BJ (cell line): ENCODE results near the gene PIGQ. TPM values are rescaled to one million over a fixed set of nuclear protein-coding genes. Genes with fewer than 3 reads are reported as not detected.

Experiments used
- CTCF ChIA-PET: fragments of 350-600 bp; formaldehyde crosslinking; extraction: SDS; loops from one replicate; lab custom pipeline; 2021; ENCODE audit warnings: antibody characterized with exemption, inconsistent platforms; lab: Yijun Ruan, JAX
- POLR2A ChIA-PET: fragments of 300-600 bp; sonication (Branson Sonifier 250); formaldehyde crosslinking; extraction: SDS; loops from one replicate; lab custom pipeline; 2021; ENCODE audit warnings: antibody characterized with exemption; lab: Charles Lee
- DNase-seq: peaks from one replicate; pipeline ENCODE4 v3.0.0-alpha.2; 2011; ENCODE audit warnings: low read depth
- H3K27me3 ChIP-seq: 2 replicates; pipeline ENCODE4 v1.6.0; 2011; ENCODE audit warnings: low read length; ENCODE audit not compliant: control insufficient read depth, insufficient read depth
- H3K36me3 ChIP-seq: 2 replicates; pipeline ENCODE4 v1.5.1; 2011; ENCODE audit warnings: low read length; ENCODE audit not compliant: control insufficient read depth, insufficient read depth
- H3K4me3 ChIP-seq: 2 replicates; pipeline ENCODE4 v1.5.1; 2011; ENCODE audit warnings: low read depth, mild to moderate bottlenecking, control low read depth, low read length
- polyA plus RNA-seq: library from polyadenylated mRNA; depleted of rRNA; stranded (reverse); fragments of >200 nt; gene quantifications from 2 replicates; pipeline ENCODE4 v1.2.3, GENCODE V29; 2011
- TF ChIP-seq, protein P1 (sequence below): IDR thresholded peaks from 2 replicates; pipeline ENCODE4 v1.5.1; 2011; ENCODE audit warnings: low read depth, mild to moderate bottlenecking, control low read depth, inconsistent platforms, low read length, moderate library complexity; ENCODE audit not compliant: insufficient read depth

PIGQ gene
- polyA plus RNA-seq, 1 experiment: 26.6 TPM

GRCh38 chr16:530111-530817, 39.5 kb upstream of the PIGQ start:
- ChIA-PET CTCF (no interaction called here), POLR2A (no interaction called here)
- Histone ChIP-seq H3K36me3 (peaks cover 9% of the 10 kb centered on the region), H3K4me3 (no peak overlapping the region), H3K27me3 (no peaks in the 10 kb centered on the region)
- TF ChIP-seq, protein P1, sequence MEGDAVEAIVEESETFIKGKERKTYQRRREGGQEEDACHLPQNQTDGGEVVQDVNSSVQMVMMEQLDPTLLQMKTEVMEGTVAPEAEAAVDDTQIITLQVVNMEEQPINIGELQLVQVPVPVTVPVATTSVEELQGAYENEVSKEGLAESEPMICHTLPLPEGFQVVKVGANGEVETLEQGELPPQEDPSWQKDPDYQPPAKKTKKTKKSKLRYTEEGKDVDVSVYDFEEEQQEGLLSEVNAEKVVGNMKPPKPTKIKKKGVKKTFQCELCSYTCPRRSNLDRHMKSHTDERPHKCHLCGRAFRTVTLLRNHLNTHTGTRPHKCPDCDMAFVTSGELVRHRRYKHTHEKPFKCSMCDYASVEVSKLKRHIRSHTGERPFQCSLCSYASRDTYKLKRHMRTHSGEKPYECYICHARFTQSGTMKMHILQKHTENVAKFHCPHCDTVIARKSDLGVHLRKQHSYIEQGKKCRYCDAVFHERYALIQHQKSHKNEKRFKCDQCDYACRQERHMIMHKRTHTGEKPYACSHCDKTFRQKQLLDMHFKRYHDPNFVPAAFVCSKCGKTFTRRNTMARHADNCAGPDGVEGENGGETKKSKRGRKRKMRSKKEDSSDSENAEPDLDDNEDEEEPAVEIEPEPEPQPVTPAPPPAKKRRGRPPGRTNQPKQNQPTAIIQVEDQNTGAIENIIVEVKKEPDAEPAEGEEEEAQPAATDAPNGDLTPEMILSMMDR: no peak
- no peak for DNase-seq

- Histone ChIP-seq H3K27me3 (no peaks in the 10 kb centered on the region), H3K36me3 (peaks cover 13% of the 10 kb centered on the region), H3K4me3 (no peak overlapping the region)
- DNase-seq: no peak
- ChIA-PET POLR2A (no interaction called here), CTCF (no interaction called here)
- TF ChIP-seq, protein P1: no peak
These were observed 38.2 kb upstream of the PIGQ start for GRCh38 chr16:531494-532125.

GRCh38 chr16:533391-534123, 36.2 kb upstream of the PIGQ start:
- DNase-seq: no peak
- H3K27me3 ChIP-seq: no peaks in the 10 kb centered on the region
- ChIA-PET CTCF (no interaction called here), POLR2A (no interaction called here)
- TF ChIP-seq, protein P1: no peak
- no peak overlapping the region for H3K4me3 ChIP-seq
- peaks cover 22% of the 10 kb centered on the region for H3K36me3 ChIP-seq

DNA sequence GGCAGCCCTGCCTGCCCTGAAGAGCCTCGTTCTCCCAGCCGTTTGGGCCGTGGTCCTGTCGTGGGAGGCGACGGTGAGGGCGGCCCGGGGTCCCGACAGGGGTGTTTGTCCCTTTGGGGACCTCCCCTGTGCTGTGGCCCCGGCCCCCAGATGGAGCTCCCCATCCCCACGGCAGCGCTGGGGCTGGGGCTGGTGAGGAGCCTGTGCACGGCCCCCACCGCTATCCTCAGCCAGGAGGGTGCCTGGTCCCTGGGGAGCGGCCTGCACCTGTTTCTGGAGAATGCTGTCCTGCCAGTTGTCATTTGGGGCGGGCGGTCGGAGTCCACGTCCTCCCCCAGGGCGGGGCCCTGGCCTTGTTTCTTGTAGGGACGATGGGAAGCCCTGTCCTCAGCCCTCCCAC, 35.6 kb upstream of the PIGQ start:
- H3K27me3 ChIP-seq: no peaks in the 10 kb centered on the region
- POLR2A ChIA-PET: no interaction called here
- no peak for DNase-seq
- TF ChIP-seq, protein P1: no peak
- CTCF ChIA-PET: no interaction called here
- no peak overlapping the region for H3K4me3 ChIP-seq
- peaks cover 22% of the 10 kb centered on the region for H3K36me3 ChIP-seq

DNA sequence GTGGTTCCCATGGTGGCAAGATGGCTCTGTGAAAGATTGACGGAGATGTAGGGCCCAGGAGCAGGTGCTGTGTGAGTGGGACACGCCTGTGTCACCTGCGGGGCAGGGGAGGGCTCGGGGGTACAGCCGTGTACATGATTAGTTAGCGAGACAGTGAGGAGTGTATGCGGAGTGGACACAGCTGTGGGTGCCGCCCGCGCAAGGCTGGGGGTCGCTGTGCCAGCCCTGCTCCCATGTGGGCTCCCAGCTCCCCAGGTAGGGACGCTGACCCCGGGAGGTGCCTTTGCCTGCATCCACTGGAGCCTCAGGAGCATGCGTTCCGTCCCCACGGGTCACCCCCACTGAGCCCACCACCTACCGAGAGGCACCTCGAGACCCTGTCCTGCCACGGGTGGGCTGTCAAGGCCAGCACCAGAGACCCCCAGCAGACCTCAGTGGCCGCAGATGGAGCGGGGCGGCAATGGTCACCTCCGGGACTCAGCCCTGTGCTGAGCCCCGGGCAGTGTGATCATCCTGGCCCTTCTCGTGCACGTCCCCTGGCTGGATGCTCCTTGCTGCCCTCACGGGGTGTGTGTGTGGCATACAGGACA, 34.8 kb upstream of the PIGQ start:
- DNase-seq: no peak
- POLR2A ChIA-PET: no interaction called here
- no peaks in the 10 kb centered on the region for H3K27me3 ChIP-seq

More for the DNA sequence above, 34.8 kb upstream of the PIGQ start:
- CTCF ChIA-PET: no interaction called here
- Histone ChIP-seq H3K36me3 (peaks cover 19% of the 10 kb centered on the region), H3K4me3 (no peak overlapping the region)
- TF ChIP-seq, protein P1: no peak
